ENCODE results near the gene UHRF2. TPM values are rescaled to one million over a fixed set of nuclear protein-coding genes. Genes with fewer than 3 reads are reported as not detected.
"Not testable (repeated sequence)": the region's sequence is repeated elsewhere in the genome, so short reads cannot be mapped to it uniquely, and the experiment has no call there.

UHRF2 gene
- total RNA-seq, 4 donors from 2014 or later, result 35.5 to 53.7 (median 45.9) TPM

- intact Hi-C loops (cut with DNase I; ENCODE audit: low total_unique reads), result no loop called here
- no peak overlapping the region for H3K4me3 ChIP-seq (ENCODE audit: low read depth, poor library complexity, severe bottlenecking)
- TF ChIP-seq POLR2A (IDR thresholded peaks at IDR 0.05), result no peak
- TF ChIP-seq CTCF (IDR thresholded peaks at IDR 0.05), result no peak
- WGBS, 2 donors, result 93 to 97% methylated on average over 4 of the region's 4 CpGs
- no peak for DNase-seq (ENCODE audit: low spot score in 2 of 2)
Measured at GRCh38 chr9:6522263-6522662, 109.3 kb downstream of the UHRF2 start.

- no peak for DNase-seq (ENCODE audit: low spot score in 2 of 2)
- TF ChIP-seq POLR2A (IDR thresholded peaks at IDR 0.05) (no peak), CTCF (IDR thresholded peaks at IDR 0.05) (no peak)
- WGBS, 2 donors, result 40 to 62% methylated on average over 2 of the region's 2 CpGs
- H3K4me3 ChIP-seq (ENCODE audit: low read depth, poor library complexity, severe bottlenecking), result no peak overlapping the region
- intact Hi-C loops (cut with DNase I; ENCODE audit: low total_unique reads), result no loop called here
Measured at GRCh38 chr9:6525326-6526045, 112.5 kb downstream of the UHRF2 start.

GRCh38 chr9:6535594-6535993, 122.6 kb downstream of the UHRF2 start:
- TF ChIP-seq POLR2A (IDR thresholded peaks at IDR 0.05) (no peak), CTCF (IDR thresholded peaks at IDR 0.05) (no peak)
- H3K4me3 ChIP-seq (ENCODE audit: low read depth, poor library complexity, severe bottlenecking), result no peak overlapping the region
- WGBS, 2 donors, result 85 to 88% methylated on average over 3 of the region's 3 CpGs
- DNase-seq (ENCODE audit: low spot score in 2 of 2), result no peak
- intact Hi-C loops (cut with DNase I; ENCODE audit: low total_unique reads), result no loop called here

- DNase-seq (ENCODE audit: low spot score in 2 of 2), result no peak
- intact Hi-C loops (cut with DNase I; ENCODE audit: low total_unique reads), result no loop called here
- no peak for TF ChIP-seq POLR2A (IDR thresholded peaks at IDR 0.05)
- TF ChIP-seq CTCF (IDR thresholded peaks at IDR 0.05), result no peak
- WGBS, 2 donors, result 66 to 83% methylated on average over 3 of the region's 3 CpGs
- no peak overlapping the region for H3K4me3 ChIP-seq (ENCODE audit: low read depth, poor library complexity, severe bottlenecking)
Measured at GRCh38 chr9:6538666-6539071, 125.7 kb downstream of the UHRF2 start.

- WGBS, 2 donors, result 95% methylated on average over 5 of the region's 5 CpGs
- intact Hi-C loops (cut with DNase I; ENCODE audit: low total_unique reads); DNase-seq (ENCODE audit: low spot score in 2 of 2); H3K4me3 ChIP-seq (ENCODE audit: low read depth, poor library complexity, severe bottlenecking): not testable (repeated sequence)
Measured at GRCh38 chr9:6542617-6543016, 129.6 kb downstream of the UHRF2 start.

GRCh38 chr9:6543204-6543603, 130.2 kb downstream of the UHRF2 start:
- TF ChIP-seq POLR2A (IDR thresholded peaks at IDR 0.05) (no peak), CTCF (IDR thresholded peaks at IDR 0.05) (no peak)
- DNase-seq (ENCODE audit: low spot score in 2 of 2), result no peak
- no peak overlapping the region for H3K4me3 ChIP-seq (ENCODE audit: low read depth, poor library complexity, severe bottlenecking)
- 52 to 57% methylated on average over 6 of the region's 6 CpGs for WGBS, 2 donors
- intact Hi-C loops (cut with DNase I; ENCODE audit: low total_unique reads), result no loop called here
